AG09309 (cell line): ENCODE results near the gene SCUBE1.

ENCODE experiments used
- DNase-seq: peaks from one replicate; pipeline ENCODE4 v3.0.0-alpha.2; 2010; ENCODE audit warnings: low read depth
- H3K4me3 ChIP-seq: 2 replicates; pipeline ENCODE4 v1.5.1; 2011; ENCODE audit warnings: mild to moderate bottlenecking, low read depth, low read length, moderate library complexity; ENCODE audit not compliant: control insufficient read depth
- CTCF ChIP-seq: IDR thresholded peaks from 2 replicates; pipeline ENCODE4 v1.5.1; 2011; ENCODE audit warnings: mild to moderate bottlenecking, low read depth, low read length, inconsistent platforms; ENCODE audit not compliant: insufficient read depth, control insufficient read depth; ENCODE audit errors: missing control alignments

SCUBE1 gene

GRCh38 chr22:43242627-43243026 lies 100.5 kb downstream of the SCUBE1 start:
- no peak for DNase-seq
- TF ChIP-seq CTCF = no peak
- no peak overlapping the region for H3K4me3 ChIP-seq

GRCh38 chr22:43241699-43242386 lies 101.3 kb downstream of the SCUBE1 start:
- H3K4me3 ChIP-seq = no peak overlapping the region
- DNase-seq = no peak
- no peak for TF ChIP-seq CTCF

GRCh38 chr22:43241138-43241597 lies 102.0 kb downstream of the SCUBE1 start:
- H3K4me3 ChIP-seq = no peak overlapping the region
- DNase-seq = no peak
- TF ChIP-seq CTCF = no peak

- no peak for TF ChIP-seq CTCF
- H3K4me3 ChIP-seq = no peak overlapping the region
- no peak for DNase-seq
Measured at GRCh38 chr22:43240614-43241013, 102.6 kb downstream of the SCUBE1 start.

- no peak for DNase-seq
- TF ChIP-seq CTCF = no peak
- no peak overlapping the region for H3K4me3 ChIP-seq
Measured at GRCh38 chr22:43239956-43240355, 103.2 kb downstream of the SCUBE1 start.

GRCh38 chr22:43239193-43239780 lies 103.9 kb downstream of the SCUBE1 start:
- no peak overlapping the region for H3K4me3 ChIP-seq
- TF ChIP-seq CTCF = no peak

DNA sequence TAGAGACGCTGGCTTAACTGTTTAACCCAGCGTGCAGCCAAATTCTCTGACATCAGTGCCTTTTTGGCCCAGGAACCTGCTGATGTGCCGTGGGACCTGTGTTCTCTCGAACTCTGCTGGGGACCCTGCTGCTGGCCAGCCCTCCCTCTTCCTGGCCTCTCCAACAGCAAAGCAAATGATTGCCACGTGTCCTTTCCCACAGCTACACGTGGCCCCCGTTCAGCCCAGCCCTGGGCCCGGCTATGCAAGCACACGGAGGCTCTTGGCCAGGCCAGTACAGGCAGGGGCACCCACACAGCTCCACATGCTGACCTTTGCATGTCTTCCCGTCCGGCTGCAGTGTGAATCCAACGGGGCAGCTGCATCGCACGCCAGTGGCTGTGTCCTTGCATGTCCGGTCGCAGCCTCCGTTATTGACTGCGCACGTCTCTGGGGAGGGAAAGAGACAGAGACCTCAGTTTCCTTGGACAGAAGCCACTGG lies 104.6 kb downstream of the SCUBE1 start:
- no peak for TF ChIP-seq CTCF
- no peak overlapping the region for H3K4me3 ChIP-seq
- DNase-seq = no peak

More at GRCh38 chr22:43239193-43239780, 103.9 kb downstream of the SCUBE1 start:
- no peak for DNase-seq
